Measurements from ENCODE around the gene SPTLC3. TPM values are rescaled to one million over a fixed set of nuclear protein-coding genes. Genes with fewer than 3 reads are reported as not detected.

SPTLC3 gene
- total and polyA plus RNA-seq, 2 experiments from 2014 or later, result 0.52 to 0.66 TPM

DNA sequence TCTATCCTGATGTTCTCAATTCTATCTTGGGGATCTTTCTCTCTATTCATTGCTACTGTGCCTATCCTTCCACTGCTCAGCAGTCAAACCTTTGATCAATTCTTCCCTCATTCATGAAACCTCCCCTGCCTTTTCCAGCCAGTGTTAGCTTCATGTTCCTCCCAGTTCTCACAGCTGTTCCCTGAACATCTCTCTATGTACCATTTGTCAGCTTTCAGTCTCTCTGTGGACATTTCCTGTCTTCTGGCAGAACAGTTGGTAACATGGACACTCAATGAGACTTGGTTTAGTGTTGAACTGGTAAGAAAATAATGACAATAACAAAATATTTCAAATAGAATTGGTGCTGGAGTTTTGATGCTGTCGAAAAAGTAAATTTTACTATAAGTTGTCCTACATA lies 26.2 kb downstream of the SPTLC3 start:
- no peak overlapping the region for H2AFZ ChIP-seq
- Mint-ChIP-seq H3K9me3 (no peaks in the 10 kb centered on the region), H3K4me1 (no peaks in the 10 kb centered on the region; the same call in 2 of the 3 replicates), H3K27ac (no peak overlapping the region), H3K27me3 (ENCODE audit: insufficient read depth, low read depth, poor library complexity) (no peaks in the 10 kb centered on the region), H3K36me3 (ENCODE audit: low read depth) (no peaks in the 10 kb centered on the region), H3K4me3 (no peak overlapping the region)
- peaks cover 15% of the 10 kb centered on the region for H3K9me2 ChIP-seq (ENCODE audit: insufficient read depth)
- H3K4me3 ChIP-seq, result no peak overlapping the region
- ATAC-seq (no peak), DNase-seq (ENCODE audit: low spot score) (no peak)
- no peaks in the 10 kb centered on the region for H3K36me3 ChIP-seq (ENCODE audit: insufficient read depth)
- H4K20me1 ChIP-seq (replicated peaks; ENCODE audit: insufficient read depth), result no peaks in the 10 kb centered on the region
- H3K27me3 ChIP-seq (ENCODE audit: insufficient read depth), result no peaks in the 10 kb centered on the region
- no peaks in the 10 kb centered on the region for H3K4me1 ChIP-seq (ENCODE audit: insufficient read depth)
- no peaks in the 10 kb centered on the region for H3K79me2 ChIP-seq (replicated peaks; ENCODE audit: insufficient read depth)
- TF ChIP-seq ZNF331 (CRISPR knock-in tag; IDR thresholded peaks at IDR 0.05; ENCODE audit: low read depth) (no peak), NANOG (IDR thresholded peaks at IDR 0.05; ENCODE audit: borderline replicate concordance) (no peak), POLR2AphosphoS5 (IDR thresholded peaks at IDR 0.05; ENCODE audit: low read depth) (no peak), CTCF (conservative IDR thresholded peaks at IDR 0.05; ENCODE audit: low read depth in 2 of 2) (no peak), ZNF114 (CRISPR knock-in tag; IDR thresholded peaks at IDR 0.05) (no peak), ETS1 (IDR thresholded peaks at IDR 0.05) (no peak)
- no peaks in the 10 kb centered on the region for H3F3A ChIP-seq (replicated peaks; ENCODE audit: low read depth)
- no peak overlapping the region for H3K27ac ChIP-seq (ENCODE audit: low read depth)
- H3K4me2 ChIP-seq, result no peak overlapping the region

DNA sequence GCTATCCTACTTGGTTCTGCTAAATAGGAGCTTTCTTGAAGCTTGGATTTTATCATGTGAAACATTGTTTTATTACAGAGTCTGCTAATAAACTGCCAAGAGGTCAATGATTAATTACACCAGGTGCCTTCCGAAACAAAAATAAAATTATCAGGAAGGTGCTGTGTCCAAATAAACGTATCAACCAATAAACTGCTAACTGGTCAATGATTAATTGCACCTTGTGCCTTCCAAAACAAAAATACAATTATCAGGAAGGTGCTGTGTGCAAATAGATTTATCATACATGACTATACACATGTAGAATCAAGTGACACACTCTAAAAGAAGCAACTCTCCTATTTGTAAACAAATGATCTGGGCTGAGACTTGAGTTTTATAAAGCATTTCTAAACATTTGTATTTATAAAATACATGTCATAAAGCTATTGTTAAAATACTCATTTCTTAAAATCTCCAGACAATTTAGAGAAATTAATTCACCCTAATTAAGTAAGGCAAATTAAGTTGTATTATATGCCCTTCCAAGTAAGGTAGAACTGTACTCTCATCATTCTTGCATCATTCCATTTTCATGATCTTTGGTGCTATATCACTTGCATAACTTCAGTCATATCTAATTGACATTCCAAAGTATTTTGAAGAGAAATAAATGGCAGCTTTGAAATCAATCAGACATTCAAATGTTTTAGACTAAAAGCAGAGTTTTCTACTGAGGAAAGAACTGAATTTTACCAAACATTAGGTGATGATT lies 26.8 kb downstream of the SPTLC3 start:
- no peaks in the 10 kb centered on the region for H3K9me3 Mint-ChIP-seq
- no peak for TF ChIP-seq JUNB (IDR thresholded peaks at IDR 0.05; ENCODE audit: unreplicated experiment)
- no peak for ATAC-seq

GRCh38 chr20:13037727-13038126 lies 29.0 kb downstream of the SPTLC3 start:
- no peak for DNase-seq (ENCODE audit: low spot score)
- TF ChIP-seq, protein P1, sequence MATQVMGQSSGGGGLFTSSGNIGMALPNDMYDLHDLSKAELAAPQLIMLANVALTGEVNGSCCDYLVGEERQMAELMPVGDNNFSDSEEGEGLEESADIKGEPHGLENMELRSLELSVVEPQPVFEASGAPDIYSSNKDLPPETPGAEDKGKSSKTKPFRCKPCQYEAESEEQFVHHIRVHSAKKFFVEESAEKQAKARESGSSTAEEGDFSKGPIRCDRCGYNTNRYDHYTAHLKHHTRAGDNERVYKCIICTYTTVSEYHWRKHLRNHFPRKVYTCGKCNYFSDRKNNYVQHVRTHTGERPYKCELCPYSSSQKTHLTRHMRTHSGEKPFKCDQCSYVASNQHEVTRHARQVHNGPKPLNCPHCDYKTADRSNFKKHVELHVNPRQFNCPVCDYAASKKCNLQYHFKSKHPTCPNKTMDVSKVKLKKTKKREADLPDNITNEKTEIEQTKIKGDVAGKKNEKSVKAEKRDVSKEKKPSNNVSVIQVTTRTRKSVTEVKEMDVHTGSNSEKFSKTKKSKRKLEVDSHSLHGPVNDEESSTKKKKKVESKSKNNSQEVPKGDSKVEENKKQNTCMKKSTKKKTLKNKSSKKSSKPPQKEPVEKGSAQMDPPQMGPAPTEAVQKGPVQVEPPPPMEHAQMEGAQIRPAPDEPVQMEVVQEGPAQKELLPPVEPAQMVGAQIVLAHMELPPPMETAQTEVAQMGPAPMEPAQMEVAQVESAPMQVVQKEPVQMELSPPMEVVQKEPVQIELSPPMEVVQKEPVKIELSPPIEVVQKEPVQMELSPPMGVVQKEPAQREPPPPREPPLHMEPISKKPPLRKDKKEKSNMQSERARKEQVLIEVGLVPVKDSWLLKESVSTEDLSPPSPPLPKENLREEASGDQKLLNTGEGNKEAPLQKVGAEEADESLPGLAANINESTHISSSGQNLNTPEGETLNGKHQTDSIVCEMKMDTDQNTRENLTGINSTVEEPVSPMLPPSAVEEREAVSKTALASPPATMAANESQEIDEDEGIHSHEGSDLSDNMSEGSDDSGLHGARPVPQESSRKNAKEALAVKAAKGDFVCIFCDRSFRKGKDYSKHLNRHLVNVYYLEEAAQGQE (IDR thresholded peaks at IDR 0.05; ENCODE audit: unreplicated experiment), result no peak
- TF ChIP-seq JUNB (IDR thresholded peaks at IDR 0.05; ENCODE audit: unreplicated experiment), result no peak
- no peak overlapping the region for H3K4me3 Mint-ChIP-seq

More for the DNA sequence above, 26.8 kb downstream of the SPTLC3 start:
- no peak overlapping the region for H3K27ac Mint-ChIP-seq
- H3K4me3 Mint-ChIP-seq, result no peak overlapping the region
- no peak for DNase-seq (ENCODE audit: low spot score)
- Histone ChIP-seq H3K4me1 (ENCODE audit: insufficient read depth) (no peaks in the 10 kb centered on the region), H2AFZ (no peak overlapping the region), H4K20me1 (replicated peaks; ENCODE audit: insufficient read depth) (no peaks in the 10 kb centered on the region), H3K27ac (ENCODE audit: low read depth) (no peak overlapping the region), H3K4me3 (no peak overlapping the region), H3K79me2 (replicated peaks; ENCODE audit: insufficient read depth) (no peaks in the 10 kb centered on the region), H3K27me3 (ENCODE audit: insufficient read depth) (no peaks in the 10 kb centered on the region), H3F3A (replicated peaks; ENCODE audit: low read depth) (no peaks in the 10 kb centered on the region), H3K36me3 (ENCODE audit: insufficient read depth) (no peaks in the 10 kb centered on the region), H3K4me2 (no peak overlapping the region), H3K9me2 (ENCODE audit: insufficient read depth) (peaks cover 16% of the 10 kb centered on the region)
- no peaks in the 10 kb centered on the region for H3K36me3 Mint-ChIP-seq (ENCODE audit: low read depth)
- H3K27me3 Mint-ChIP-seq (ENCODE audit: insufficient read depth, low read depth, poor library complexity), result no peaks in the 10 kb centered on the region
- H3K4me1 Mint-ChIP-seq, result no peaks in the 10 kb centered on the region

More at GRCh38 chr20:13037727-13038126, 29.0 kb downstream of the SPTLC3 start:
- no peaks in the 10 kb centered on the region for H4K20me1 ChIP-seq (replicated peaks; ENCODE audit: insufficient read depth)
- H3K79me2 ChIP-seq (replicated peaks; ENCODE audit: insufficient read depth), result no peaks in the 10 kb centered on the region
- no peak overlapping the region for H3K27ac ChIP-seq (ENCODE audit: low read depth)
- no peaks in the 10 kb centered on the region for H3K9me3 Mint-ChIP-seq
- no peak overlapping the region for H3K4me2 ChIP-seq
- no peak overlapping the region for H2AFZ ChIP-seq
- ATAC-seq, result no peak
- H3K9me2 ChIP-seq (ENCODE audit: insufficient read depth), result peaks cover 11% of the 10 kb centered on the region
- no peaks in the 10 kb centered on the region for H3K4me1 ChIP-seq (ENCODE audit: insufficient read depth)
- H3K27me3 Mint-ChIP-seq (ENCODE audit: insufficient read depth, low read depth, poor library complexity), result peaks cover 3% of the 10 kb centered on the region
- H3K36me3 ChIP-seq (ENCODE audit: insufficient read depth), result no peaks in the 10 kb centered on the region
- H3K4me1 Mint-ChIP-seq, result no peaks in the 10 kb centered on the region
- no peaks in the 10 kb centered on the region for H3K27me3 ChIP-seq (ENCODE audit: insufficient read depth)
- H3K4me3 ChIP-seq, result no peak overlapping the region
- no peaks in the 10 kb centered on the region for H3K36me3 Mint-ChIP-seq (ENCODE audit: low read depth)
- H3F3A ChIP-seq (replicated peaks; ENCODE audit: low read depth), result no peaks in the 10 kb centered on the region
- H3K27ac Mint-ChIP-seq, result no peak overlapping the region
